ENCODE measurements around the gene SCAMP1.
"Not testable (repeated sequence)": the region's sequence is repeated elsewhere in the genome, so short reads cannot be mapped to it uniquely, and the experiment has no call there.

SCAMP1 gene

GRCh38 chr5:78360924-78361630 is 660 bp downstream of the SCAMP1 start:
- DNase-seq (ENCODE audit: low read depth in 2 of 2, low spot score in 1 of 2), result peak; percentile 40 to 62

GRCh38 chr5:78361631-78361993 is 1.2 kb downstream of the SCAMP1 start:
- DNase-seq (ENCODE audit: low read depth in 2 of 2, low spot score in 1 of 2), result no peak

- no peak for DNase-seq (ENCODE audit: low read depth in 2 of 2, low spot score in 1 of 2)
Measured at GRCh38 chr5:78362220-78362619, 1.8 kb downstream of the SCAMP1 start.

DNA sequence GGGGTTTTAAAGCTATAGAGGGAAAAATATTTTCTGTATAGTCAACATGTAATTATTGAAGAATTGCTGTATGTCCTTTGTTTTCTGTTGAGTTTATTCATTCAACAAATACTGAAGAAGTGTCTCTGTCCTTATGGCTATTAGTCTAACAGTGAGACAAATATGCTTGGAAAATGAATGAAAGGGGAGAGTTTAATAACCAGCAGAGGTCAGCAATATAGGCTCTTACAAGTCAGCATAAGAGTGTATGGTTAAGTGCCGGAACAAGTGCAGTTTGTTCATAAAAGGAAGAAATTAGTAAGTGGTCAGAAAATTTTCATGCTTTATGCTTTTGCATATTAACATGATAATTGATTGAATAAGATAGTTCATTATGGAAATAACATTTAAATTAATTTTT is 3.6 kb downstream of the SCAMP1 start:
- no peak for DNase-seq (ENCODE audit: low read depth in 2 of 2, low spot score in 1 of 2)

- no peak for DNase-seq (ENCODE audit: low read depth in 2 of 2, low spot score in 1 of 2)
Measured at GRCh38 chr5:78367318-78367991, 7.0 kb downstream of the SCAMP1 start.

DNA sequence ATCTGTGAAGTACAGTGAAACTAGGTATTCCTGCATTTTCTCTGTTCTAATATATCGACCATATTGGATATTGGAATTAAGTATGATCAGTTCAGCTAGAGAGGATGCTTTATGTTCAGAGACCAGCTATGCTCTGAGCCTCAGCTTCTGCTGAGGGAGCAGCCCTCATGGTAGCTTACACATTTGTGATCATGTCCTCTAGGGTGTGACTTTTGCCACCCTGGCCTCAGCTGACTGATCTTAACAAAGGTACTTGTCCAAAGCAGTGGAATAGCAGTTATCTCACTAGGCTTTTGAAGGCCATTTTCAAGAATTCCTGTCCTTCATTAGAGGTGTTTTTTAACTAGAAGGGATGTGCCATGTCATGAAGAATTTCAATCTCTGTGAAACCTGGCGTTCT is 9.3 kb downstream of the SCAMP1 start:
- DNase-seq (ENCODE audit: low read depth in 2 of 2, low spot score in 1 of 2), result no peak

- DNase-seq (ENCODE audit: low read depth in 2 of 2, low spot score in 1 of 2), result no peak
Measured at GRCh38 chr5:78373231-78373630, 12.8 kb downstream of the SCAMP1 start.

GRCh38 chr5:78376315-78376714 is 15.9 kb downstream of the SCAMP1 start:
- no peak for DNase-seq (ENCODE audit: low read depth in 2 of 2, low spot score in 1 of 2)

- no peak for DNase-seq (ENCODE audit: low read depth in 2 of 2, low spot score in 1 of 2)
Measured at GRCh38 chr5:78377056-78377717, 16.8 kb downstream of the SCAMP1 start.

GRCh38 chr5:78377718-78378105 is 17.3 kb downstream of the SCAMP1 start:
- DNase-seq (ENCODE audit: low read depth in 2 of 2, low spot score in 1 of 2), result no peak

DNA sequence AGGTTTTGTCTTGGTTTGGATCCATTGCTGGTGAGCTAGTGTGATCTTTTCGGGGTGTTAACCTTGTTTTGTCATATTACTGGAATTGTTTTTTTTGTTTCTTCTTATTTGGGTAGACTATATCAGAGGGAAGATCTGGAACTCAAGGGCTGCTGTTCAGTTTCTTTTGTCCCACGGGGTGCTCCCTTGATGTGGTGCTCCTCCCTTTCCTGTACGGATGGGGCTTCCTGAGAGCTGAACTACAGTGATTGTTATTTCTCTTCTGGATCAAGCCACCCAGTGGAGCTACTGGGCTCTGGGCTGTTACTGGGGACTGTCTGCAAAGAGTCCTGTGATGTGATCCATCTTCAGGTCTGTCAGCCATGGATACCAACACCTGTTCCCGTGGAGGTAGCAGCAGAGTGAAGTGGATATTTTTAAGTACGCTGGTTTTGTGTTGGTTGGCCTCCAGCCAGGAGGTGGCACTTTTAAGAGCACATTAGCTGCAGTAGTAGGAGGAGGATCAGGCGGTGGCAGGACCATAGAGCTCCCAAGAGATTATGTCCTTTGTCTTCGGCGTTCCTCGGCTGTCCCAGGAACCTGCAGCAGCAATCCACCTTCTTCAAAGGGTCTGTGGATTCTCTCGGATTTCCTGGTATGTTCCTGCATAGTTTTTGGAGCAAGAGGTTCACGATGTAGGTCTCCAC is 27.2 kb downstream of the SCAMP1 start:
- DNase-seq (ENCODE audit: low read depth in 2 of 2, low spot score in 1 of 2), result no peak

GRCh38 chr5:78391357-78391756 is 30.9 kb downstream of the SCAMP1 start:
- DNase-seq (ENCODE audit: low read depth in 2 of 2, low spot score in 1 of 2), result not testable (repeated sequence)

DNA sequence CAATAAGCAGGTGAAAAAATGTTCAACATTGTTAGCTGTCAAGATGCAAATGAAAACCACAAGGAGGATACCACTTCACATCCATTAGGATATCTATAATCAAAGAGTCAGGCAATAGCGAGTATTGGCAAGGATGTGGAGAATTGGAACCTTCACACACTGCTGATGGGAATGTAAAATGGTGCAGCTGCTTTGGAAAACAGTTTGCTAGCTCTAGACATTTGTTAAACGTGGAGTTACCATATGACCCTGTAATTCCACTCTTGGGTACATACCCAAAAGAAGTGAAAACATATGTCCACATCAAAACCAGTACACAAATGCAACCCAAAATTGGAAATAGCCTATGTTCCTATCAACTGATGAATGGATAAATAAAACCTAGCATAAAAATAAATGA is 37.4 kb downstream of the SCAMP1 start:
- DNase-seq (ENCODE audit: low read depth in 2 of 2, low spot score in 1 of 2), result no peak

- DNase-seq (ENCODE audit: low read depth in 2 of 2, low spot score in 1 of 2), result no peak
Measured at GRCh38 chr5:78399116-78399515, 38.7 kb downstream of the SCAMP1 start.

DNA sequence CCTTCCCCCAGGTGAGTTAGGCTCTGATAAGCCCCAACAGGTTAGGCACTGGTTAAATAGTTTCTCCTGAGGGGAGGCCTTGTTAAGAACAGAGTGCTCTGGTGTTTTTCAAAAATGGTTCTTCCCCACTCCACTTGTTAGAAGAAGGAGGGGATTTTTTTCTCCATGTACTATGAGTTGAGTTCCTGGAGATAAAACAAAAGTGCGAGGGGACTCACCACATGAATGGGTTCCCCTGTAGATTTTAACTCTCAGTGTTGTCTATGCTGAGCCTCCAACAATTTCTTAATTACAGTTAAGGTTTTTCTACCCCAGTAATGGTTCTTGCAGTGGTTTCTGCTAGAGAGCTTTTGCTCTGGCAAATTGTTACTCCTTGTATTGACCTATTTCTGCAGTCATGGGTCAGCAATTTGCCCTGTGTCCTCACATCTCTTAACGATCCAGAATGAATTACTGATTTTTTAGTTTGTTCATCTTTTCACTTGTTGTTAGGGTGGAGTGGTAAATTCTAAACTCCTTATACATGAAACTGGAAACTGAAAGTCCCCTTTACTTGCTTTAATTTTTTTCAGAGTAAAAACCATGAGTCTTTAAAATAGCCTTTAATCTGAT is 44.4 kb downstream of the SCAMP1 start:
- no peak for DNase-seq (ENCODE audit: low read depth in 2 of 2, low spot score in 1 of 2)

DNA sequence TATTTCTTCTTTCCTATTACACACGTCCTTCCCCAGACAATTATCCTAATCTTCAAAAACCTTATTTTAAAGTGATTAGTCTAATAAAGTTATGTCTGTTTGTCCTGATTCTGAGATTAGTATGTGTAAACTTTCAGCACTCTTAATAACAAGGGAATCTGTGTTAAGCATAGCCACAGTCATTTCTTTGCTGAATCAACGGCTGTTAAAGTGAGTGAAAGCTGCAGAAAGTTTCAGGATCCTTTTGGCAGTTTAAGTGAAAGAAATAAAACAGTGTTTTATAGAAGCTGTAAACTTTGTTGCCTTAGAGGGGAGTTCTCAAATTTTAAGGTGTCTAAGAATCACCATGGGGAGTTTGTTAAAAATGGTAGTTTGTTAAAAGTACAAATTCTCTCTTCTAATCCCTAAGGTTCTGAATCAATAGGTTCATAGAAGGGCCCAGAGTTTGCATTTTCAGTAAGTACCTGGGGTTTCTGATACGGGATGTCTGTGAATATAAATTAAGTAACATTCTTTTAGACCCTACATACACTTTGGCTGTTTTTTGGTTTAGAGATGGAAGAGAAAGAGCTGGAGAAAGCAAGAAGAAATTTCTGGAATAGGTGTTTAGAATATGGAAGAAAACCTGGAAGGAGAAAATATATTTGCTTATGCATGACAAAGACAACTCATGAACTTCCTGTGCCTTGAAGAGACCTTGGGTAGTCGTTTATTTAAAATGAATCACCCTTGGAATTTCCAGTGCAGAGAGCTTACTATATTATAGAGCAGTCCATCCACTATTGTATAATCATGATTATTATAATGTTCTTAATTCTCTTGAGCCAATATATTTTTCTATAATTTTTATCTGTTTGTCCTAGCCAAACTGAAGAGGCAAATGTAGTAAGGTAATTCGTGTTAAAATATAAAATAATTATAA is 45.7 kb downstream of the SCAMP1 start:
- DNase-seq (ENCODE audit: low read depth in 2 of 2, low spot score in 1 of 2), result no peak

GRCh38 chr5:78407458-78407857 is 47.0 kb downstream of the SCAMP1 start:
- DNase-seq (ENCODE audit: low read depth in 2 of 2, low spot score in 1 of 2), result no peak

DNA sequence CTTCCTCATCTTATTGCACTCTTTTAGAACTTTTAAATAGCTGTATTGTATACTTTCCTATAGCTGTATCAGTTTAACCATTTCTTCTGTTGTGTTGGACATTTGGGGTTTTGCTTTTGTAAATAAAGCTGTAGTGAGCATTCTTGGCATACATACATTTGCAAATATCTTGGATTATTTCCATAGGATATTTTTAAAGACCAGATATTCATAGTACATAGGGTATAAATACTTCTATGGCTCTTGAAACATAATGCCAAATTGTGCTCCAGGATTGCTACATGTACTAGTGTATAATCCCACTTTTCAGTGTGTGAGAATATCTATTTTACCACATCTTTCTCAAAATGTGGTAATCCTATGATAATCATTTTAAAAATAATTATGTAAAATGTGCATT is 51.2 kb downstream of the SCAMP1 start:
- no peak for DNase-seq (ENCODE audit: low read depth in 2 of 2, low spot score in 1 of 2)

GRCh38 chr5:78416677-78417425 is 56.4 kb downstream of the SCAMP1 start:
- no peak for DNase-seq (ENCODE audit: low read depth in 2 of 2, low spot score in 1 of 2)

- no peak for DNase-seq (ENCODE audit: low read depth in 2 of 2, low spot score in 1 of 2)
Measured at GRCh38 chr5:78419396-78419795, 59.0 kb downstream of the SCAMP1 start.
